Spleen (tissue), 7 donors: ENCODE data around the gene OMP.

Experiments used
- CTCF ChIP-seq, 11 experiments: fragments of 200-600 bp in 7 of 11; fragments of 450-650 bp in 4 of 11; sonication (generic) in 4 of 11; IDR thresholded peaks in 8 of 11; conservative IDR thresholded peaks in 3 of 11; 1 replicate in 7 of 11; 2 replicates in 4 of 11; pipeline versions ENCODE4 v1.4.0 to v1.8.0; 2016 to 2021; ENCODE audit warnings: antibody characterized with exemption in 11 of 11, inconsistent platforms in 4 of 11, mild to moderate bottlenecking in 1 of 11
- POLR2A ChIP-seq, 3 donors: fragments of 450-650 bp; IDR thresholded peaks; one replicate each; pipeline ENCODE4 v1.5.1; 2017; ENCODE audit warnings: antibody characterized with exemption in 3 of 3, mild to moderate bottlenecking in 1 of 3
- donor health status: DM: no; HTN: no; CAD: no; lungs with moderate emphysema.
- donor health status: DM: no; HTN: no; CAD: no.
- donor health status: DM: no; HTN: no; CAD: no.

GRCh38 chr11:77085652-77086051, 17.0 kb upstream of the OMP start:
- TF ChIP-seq CTCF (IDR thresholded peaks at IDR 0.05 in 8 of 11, conservative IDR thresholded peaks at IDR 0.05 in 3 of 11): no peak
- TF ChIP-seq POLR2A (IDR thresholded peaks at IDR 0.05): no peak
